ENCODE results near the gene MZF1.

MZF1 gene

DNA sequence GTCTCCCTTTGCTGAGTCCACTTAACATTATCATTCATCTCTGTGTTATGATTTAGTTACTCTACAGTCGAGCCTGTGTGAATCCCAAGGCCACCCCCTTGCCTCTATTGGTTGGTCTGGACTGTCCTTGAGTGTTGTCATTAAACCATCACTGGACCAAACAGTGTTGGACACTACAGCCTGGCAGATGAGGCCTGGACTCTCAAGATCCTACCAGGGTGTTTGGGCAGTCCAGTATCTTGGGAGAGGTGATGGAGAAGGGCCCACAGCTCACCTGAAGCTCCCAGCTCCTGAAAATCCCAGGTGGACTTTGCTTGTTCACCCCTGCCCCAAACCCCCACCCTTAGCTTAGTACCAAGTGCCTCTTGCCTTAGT, 22.0 kb downstream of the MZF1 start:
- TF ChIP-seq, protein P1, sequence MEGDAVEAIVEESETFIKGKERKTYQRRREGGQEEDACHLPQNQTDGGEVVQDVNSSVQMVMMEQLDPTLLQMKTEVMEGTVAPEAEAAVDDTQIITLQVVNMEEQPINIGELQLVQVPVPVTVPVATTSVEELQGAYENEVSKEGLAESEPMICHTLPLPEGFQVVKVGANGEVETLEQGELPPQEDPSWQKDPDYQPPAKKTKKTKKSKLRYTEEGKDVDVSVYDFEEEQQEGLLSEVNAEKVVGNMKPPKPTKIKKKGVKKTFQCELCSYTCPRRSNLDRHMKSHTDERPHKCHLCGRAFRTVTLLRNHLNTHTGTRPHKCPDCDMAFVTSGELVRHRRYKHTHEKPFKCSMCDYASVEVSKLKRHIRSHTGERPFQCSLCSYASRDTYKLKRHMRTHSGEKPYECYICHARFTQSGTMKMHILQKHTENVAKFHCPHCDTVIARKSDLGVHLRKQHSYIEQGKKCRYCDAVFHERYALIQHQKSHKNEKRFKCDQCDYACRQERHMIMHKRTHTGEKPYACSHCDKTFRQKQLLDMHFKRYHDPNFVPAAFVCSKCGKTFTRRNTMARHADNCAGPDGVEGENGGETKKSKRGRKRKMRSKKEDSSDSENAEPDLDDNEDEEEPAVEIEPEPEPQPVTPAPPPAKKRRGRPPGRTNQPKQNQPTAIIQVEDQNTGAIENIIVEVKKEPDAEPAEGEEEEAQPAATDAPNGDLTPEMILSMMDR (IDR thresholded peaks at IDR 0.05; ENCODE audit: extremely low read depth, missing control alignments), result no peak
- no peak for DNase-seq (ENCODE audit: low spot score)

DNA sequence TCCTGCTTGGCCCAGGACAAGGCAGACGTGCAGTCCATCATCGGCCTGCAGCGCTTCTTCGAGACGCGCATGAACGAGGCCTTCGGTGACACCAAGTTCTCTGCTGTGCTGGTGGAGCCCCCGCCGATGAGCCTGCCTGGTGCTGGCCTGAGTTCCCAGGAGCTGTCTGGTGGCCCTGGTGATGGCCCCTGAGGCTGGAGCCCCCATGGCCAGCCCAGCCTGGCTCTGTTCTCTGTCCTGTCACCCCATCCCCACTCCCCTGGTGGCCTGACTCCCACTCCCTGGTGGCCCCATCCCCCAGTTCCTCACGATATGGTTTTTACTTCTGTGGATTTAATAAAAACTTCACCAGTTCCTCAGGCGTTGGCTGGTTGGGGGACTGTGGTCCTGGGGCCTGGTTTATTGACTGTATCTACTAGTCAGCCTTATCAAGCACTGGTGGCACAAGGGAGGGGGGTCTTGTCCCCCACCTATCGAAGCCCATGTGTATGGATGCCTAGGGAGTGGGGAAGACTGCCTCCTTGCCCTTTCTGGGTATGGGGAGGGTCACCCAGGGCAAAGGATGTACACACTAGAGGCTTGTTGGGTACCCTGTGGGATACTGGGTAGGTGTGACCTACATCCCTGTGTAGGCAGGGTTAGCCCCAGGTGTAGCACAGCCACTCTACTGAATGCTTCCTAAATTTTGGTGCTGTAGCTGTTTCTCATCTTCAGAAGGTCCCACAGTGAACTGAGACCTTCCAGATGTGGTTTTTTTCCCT, 22.6 kb downstream of the MZF1 start:
- no peak for DNase-seq (ENCODE audit: low spot score)
- TF ChIP-seq, protein P1 (IDR thresholded peaks at IDR 0.05; ENCODE audit: extremely low read depth, missing control alignments), result no peak

DNA sequence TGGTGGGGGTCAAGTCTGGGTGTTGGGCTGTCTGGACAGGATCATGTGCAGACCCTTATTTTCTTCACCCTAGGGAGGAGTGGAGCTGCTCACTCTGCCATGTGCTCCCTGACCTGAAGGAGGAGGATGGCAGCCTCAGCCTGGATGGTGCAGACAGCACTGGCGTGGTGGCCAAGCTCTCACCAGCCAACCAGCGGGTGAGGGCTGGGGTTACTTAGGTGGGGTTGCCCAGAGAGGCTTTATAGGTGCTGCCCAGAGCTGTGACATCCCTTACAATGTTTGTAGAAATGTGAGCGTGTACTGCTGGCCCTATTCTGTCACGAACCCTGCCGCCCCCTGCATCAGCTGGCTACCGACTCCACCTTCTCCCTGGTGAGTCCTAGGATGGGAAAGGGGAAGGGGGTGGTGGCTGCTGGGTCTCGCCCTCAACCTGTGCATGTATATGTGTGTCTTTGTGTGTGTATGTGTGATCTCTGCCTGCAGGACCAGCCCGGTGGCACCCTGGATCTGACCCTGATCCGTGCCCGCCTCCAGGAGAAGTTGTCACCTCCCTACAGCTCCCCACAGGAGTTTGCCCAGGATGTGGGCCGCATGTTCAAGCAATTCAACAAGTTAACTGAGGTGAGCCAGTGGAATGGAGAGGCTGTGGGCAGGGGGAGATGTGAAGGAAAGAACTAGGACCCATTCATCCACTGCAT, 23.3 kb downstream of the MZF1 start:
- DNase-seq (ENCODE audit: low spot score), result no peak
- TF ChIP-seq, protein P1 (IDR thresholded peaks at IDR 0.05; ENCODE audit: extremely low read depth, missing control alignments), result no peak

DNA sequence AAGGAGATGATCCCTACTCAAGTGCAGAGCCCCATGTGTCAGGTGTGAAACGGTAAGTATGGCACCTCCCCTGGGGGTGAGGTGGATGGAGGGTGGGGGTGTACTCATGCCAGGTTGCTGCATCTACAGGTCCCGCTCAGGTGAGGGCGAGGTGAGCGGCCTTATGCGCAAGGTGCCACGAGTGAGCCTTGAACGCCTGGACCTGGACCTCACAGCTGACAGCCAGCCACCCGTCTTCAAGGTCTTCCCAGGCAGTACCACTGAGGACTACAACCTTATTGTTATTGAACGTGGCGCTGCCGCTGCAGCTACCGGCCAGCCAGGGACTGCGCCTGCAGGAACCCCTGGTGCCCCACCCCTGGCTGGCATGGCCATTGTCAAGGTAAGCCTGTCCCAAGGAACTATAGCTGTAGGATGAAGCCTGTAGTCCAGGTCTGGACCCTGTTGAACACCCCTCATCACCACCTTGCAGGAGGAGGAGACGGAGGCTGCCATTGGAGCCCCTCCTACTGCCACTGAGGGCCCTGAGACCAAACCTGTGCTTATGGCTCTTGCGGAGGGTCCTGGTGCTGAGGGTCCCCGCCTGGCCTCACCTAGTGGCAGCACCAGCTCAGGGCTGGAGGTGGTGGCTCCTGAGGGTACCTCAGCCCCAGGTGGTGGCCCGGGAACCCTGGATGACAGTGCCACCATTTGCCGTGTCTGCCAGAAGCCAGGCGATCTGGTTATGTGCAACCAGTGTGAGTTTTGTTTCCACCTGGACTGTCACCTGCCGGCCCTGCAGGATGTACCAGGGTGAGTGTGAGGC, 24.1 kb downstream of the MZF1 start:
- TF ChIP-seq, protein P1 (IDR thresholded peaks at IDR 0.05; ENCODE audit: extremely low read depth, missing control alignments), result no peak
- DNase-seq (ENCODE audit: low spot score), result no peak

DNA sequence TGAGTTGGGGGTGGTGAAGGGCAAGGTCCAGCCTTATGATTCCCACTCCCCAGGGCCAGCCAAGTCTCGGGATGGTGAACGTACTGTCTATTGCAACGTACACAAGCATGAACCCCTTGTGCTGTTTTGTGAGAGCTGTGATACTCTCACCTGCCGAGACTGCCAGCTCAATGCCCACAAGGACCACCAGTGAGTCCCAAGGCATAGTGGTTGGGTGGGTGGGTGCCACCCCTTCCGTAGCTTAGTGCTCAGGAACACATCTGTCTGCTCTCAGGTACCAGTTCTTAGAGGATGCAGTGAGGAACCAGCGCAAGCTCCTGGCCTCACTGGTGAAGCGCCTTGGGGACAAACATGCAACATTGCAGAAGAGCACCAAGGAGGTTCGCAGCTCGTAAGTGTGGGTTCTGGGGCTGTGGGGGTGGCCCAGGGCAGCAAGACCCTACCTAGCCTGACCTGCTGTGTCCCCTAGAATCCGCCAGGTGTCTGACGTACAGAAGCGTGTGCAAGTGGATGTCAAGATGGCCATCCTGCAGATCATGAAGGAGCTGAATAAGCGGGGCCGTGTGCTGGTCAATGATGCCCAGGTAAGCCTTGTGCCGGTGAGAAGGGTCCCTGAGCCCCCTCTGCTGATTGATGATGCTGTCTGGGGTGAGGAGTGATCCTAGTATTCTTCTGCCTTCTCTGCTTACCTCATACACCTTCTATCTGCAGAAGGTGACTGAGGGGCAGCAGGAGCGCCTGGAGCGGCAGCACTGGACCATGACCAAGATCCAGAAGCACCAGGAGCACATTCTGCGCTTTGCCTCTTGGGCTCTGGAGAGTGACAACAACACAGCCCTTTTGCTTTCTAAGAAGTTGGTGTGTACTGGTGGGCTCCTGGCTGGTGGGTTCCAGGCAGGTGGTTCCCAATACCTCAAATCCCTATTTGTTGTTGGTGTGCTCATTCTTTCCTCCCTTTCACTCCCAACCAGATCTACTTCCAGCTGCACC, 25.5 kb downstream of the MZF1 start:
- TF ChIP-seq, protein P1 (IDR thresholded peaks at IDR 0.05; ENCODE audit: extremely low read depth, missing control alignments), result no peak
- no peak for DNase-seq (ENCODE audit: low spot score)

DNA sequence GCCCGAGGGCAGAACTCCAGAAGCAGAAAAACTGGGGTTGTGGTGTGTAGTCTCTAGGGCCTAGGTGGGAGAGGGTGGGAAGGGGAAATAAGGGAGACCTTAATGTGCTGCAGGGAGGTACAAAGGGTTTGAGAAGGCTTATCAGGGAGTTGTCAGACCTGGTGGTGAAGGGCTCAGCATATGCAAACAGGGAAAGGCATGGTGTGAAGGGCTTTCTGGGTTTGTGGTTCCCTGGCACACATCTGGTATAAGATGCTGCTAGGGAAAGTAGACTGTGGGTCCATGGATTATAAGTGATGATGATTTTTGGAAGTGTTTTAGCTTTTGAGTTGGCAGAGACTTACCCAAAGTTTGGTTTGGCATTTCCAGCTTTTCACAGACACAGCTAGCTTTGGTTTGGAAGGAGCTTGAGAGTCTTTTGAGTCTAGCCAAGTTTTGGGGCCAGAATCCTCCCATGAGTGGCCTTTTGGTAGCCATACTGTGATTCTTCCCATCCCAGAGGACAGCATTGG, 27.1 kb downstream of the MZF1 start:
- DNase-seq (ENCODE audit: low spot score), result no peak
- TF ChIP-seq, protein P1 (IDR thresholded peaks at IDR 0.05; ENCODE audit: extremely low read depth, missing control alignments), result no peak
